GM12878 (cell line): Measurements from ENCODE around the gene HERPUD1. TPM values are rescaled to one million over a fixed set of nuclear protein-coding genes. Genes with fewer than 3 reads are reported as not detected.

Experiments used
- ATAC-seq: fragments of 200-7000 bp; cut with Tn5 transposase; 3 replicates; pipeline ENCODE4 v1.9.1; 2020; ENCODE audit warnings: mild to moderate bottlenecking, moderate library complexity
- BruUV-seq: library from RNA; stranded (reverse); fragments of 400-500 nt; replicated peaks from 2 replicates; lab custom pipeline; 2021; lab: Mats Ljungman, UMichigan
- CTCF ChIA-PET: fragments of 300-600 bp; sonication (Branson Sonifier 250); formaldehyde crosslinking; extraction: SDS; loops from one replicate; lab custom pipeline; 2021; ENCODE audit warnings: inconsistent platforms; lab: Yijun Ruan, JAX
- POLR2A ChIA-PET: fragments of 350-600 bp; formaldehyde crosslinking; extraction: SDS; loops from one replicate; lab custom pipeline; 2021; ENCODE audit warnings: inconsistent platforms; lab: Charles Lee
- RAD21 ChIA-PET: fragments of 300-600 bp; sonication (Branson Sonifier 250); formaldehyde crosslinking; loops from one replicate; lab custom pipeline; 2023; ENCODE audit warnings: antibody characterized with exemption; ENCODE audit not compliant: unreplicated experiment; lab: Charles Lee
- SMC1A ChIA-PET: fragments of 300-600 bp; sonication (Branson Sonifier 250); formaldehyde crosslinking; loops from one replicate; lab custom pipeline; 2023; ENCODE audit not compliant: unreplicated experiment, uncharacterized antibody; lab: Charles Lee
- DNase-seq: peaks from one replicate; pipeline ENCODE4 v3.0.0-alpha.2; 2011; ENCODE audit warnings: low read depth, low spot score
- FAIRE-seq: peaks from 3 replicates; lab custom pipeline; 2011; peaks lifted over from hg19 to GRCh38; lab: Jason Lieb, UNC
- H2AFZ ChIP-seq: 2 replicates; pipeline ENCODE4 v1.6.0; 2011; ENCODE audit warnings: low read depth, low read length, control low read depth; ENCODE audit not compliant: control insufficient read depth
- H3K27ac ChIP-seq: 2 replicates; pipeline ENCODE4 v1.5.1; 2011; ENCODE audit warnings: control low read depth; ENCODE audit not compliant: control insufficient read depth, insufficient read depth
- H3K27me3 ChIP-seq, 2 experiments: replicated peaks in 1 of 2; 2 replicates each; pipeline versions ENCODE4 v1.6.0 to v1.6.1; 2011; ENCODE audit warnings: low read length in 1 of 2; ENCODE audit not compliant: control insufficient read depth in 2 of 2, insufficient read depth in 2 of 2
- H3K36me3 ChIP-seq, 2 experiments: 2 replicates each; pipeline ENCODE4 v1.5.1; 2011; ENCODE audit warnings: low read length in 1 of 2; ENCODE audit not compliant: control insufficient read depth in 2 of 2, insufficient read depth in 2 of 2
- H3K4me1 ChIP-seq: 2 replicates; pipeline ENCODE4 v1.6.1; 2011; ENCODE audit warnings: mild to moderate bottlenecking, low read length, moderate library complexity, mixed read lengths; ENCODE audit not compliant: control insufficient read depth, insufficient read depth
- H3K4me2 ChIP-seq: 2 replicates; pipeline ENCODE4 v1.6.0; 2011; ENCODE audit warnings: control low read depth; ENCODE audit not compliant: control insufficient read depth, insufficient read depth
- H3K4me3 ChIP-seq: fragments of 200-600 bp; sonication (generic); 2 replicates; pipeline ENCODE4 v1.5.1; 2016
- H3K79me2 ChIP-seq: 2 replicates; pipeline ENCODE4 v1.6.0; 2011; ENCODE audit warnings: low read length; ENCODE audit not compliant: control insufficient read depth, insufficient read depth
- H3K9ac ChIP-seq: 2 replicates; pipeline ENCODE4 v1.8.0; 2011; ENCODE audit warnings: low read length, control low read depth, mixed read lengths; ENCODE audit not compliant: control insufficient read depth, insufficient read depth
- H3K9me3 ChIP-seq: replicated peaks from 3 replicates; pipeline ENCODE4 v1.5.1; 2011; ENCODE audit warnings: mild to moderate bottlenecking, low read length; ENCODE audit not compliant: control insufficient read depth, insufficient read depth
- H4K20me1 ChIP-seq: 2 replicates; pipeline ENCODE4 v1.6.0; 2011; ENCODE audit not compliant: control insufficient read depth, insufficient read depth
- BCLAF1 ChIP-seq: fragments of 450-650 bp; IDR thresholded peaks from 2 replicates; pipeline ENCODE4 v1.6.1; 2017; ENCODE audit warnings: antibody characterized with exemption, mild to moderate bottlenecking, moderate library complexity
- CBFB ChIP-seq: IDR thresholded peaks from 2 replicates; pipeline ENCODE4 v1.6.1; 2016; ENCODE audit warnings: antibody characterized with exemption, low read depth
- CHD2 ChIP-seq: IDR thresholded peaks from 2 replicates; pipeline ENCODE4 v1.6.1; 2011; ENCODE audit warnings: low read depth, low read length, improper control_type of control experiment, borderline replicate concordance
- ELK1 ChIP-seq: IDR thresholded peaks from 2 replicates; pipeline ENCODE4 v1.6.1; 2012; ENCODE audit warnings: low read depth, low read length, improper control_type of control experiment
- HDAC6 ChIP-seq: fragments of 200-600 bp; sonication (generic); IDR thresholded peaks from one replicate; pipeline ENCODE4 v1.8.0; 2017; ENCODE audit warnings: antibody characterized with exemption; ENCODE audit not compliant: unreplicated experiment
- PAX5 ChIP-seq: IDR thresholded peaks from 2 replicates; pipeline ENCODE4 v1.6.1; 2011; ENCODE audit warnings: low read depth, low read length, borderline replicate concordance
- POU2F2 ChIP-seq: IDR thresholded peaks from 3 replicates; pipeline ENCODE4 v1.6.1; 2011; ENCODE audit warnings: low read depth, mild to moderate bottlenecking, low read length, borderline replicate concordance
- PRDM15 ChIP-seq: fragments of 450-650 bp; formaldehyde crosslinking; IDR thresholded peaks from 2 replicates; pipeline ENCODE4 v1.4.0; 2020; ENCODE audit warnings: mild to moderate bottlenecking, moderate library complexity
- RUNX3 ChIP-seq: IDR thresholded peaks from 2 replicates; pipeline ENCODE4 v1.6.1; 2012; ENCODE audit warnings: low read length, inconsistent platforms
- SIX5 ChIP-seq: IDR thresholded peaks from 2 replicates; pipeline ENCODE4 v1.6.1; 2011; ENCODE audit warnings: mild to moderate bottlenecking, low read depth, low read length, moderate library complexity; ENCODE audit not compliant: severe bottlenecking
- SPI1 ChIP-seq: IDR thresholded peaks from 2 replicates; pipeline ENCODE4 v1.6.1; 2011; ENCODE audit warnings: low read depth, mild to moderate bottlenecking, low read length, moderate library complexity, borderline replicate concordance; ENCODE audit not compliant: insufficient read depth
- TARDBP ChIP-seq: IDR thresholded peaks from 2 replicates; pipeline ENCODE4 v1.6.1; 2016; ENCODE audit warnings: borderline replicate concordance
- WGBS: methylation state at CpG from one replicate; pipeline ENCODE4 v1.1.6; 2016; ENCODE audit warnings: low lambda C conversion rate; ENCODE audit not compliant: insufficient replicate concordance, insufficient coverage; ENCODE audit errors: missing lambda C conversion rate; 5-methylcytosine and 5-hydroxymethylcytosine counted together
- in situ Hi-C: fragments of 300-500 bp; cut with MboI; formaldehyde crosslinking; loops from 9 replicates; pipeline ENCODE4 v1.14.3; 2018; ENCODE audit warnings: mixed read lengths
- intact Hi-C: fragments of 100-400 bp; cut with micrococcal nuclease; formaldehyde crosslinking; loops from one replicate; pipeline ENCODE4 v1.14.2; 2022; ENCODE audit not compliant: unreplicated experiment
- polyA plus RNA-seq, 11 experiments: library from polyadenylated mRNA; depleted of rRNA in 4 of 11; unstranded in 6 of 11; stranded (reverse) in 5 of 11; fragments of >200 nt; fragmentation: Nextera tagmentation in 4 of 11; fragmentation: Illumina TruSeq in 1 of 11; extraction: Ambion mirVana in 4 of 11; extraction: Trizol in 1 of 11; gene quantifications; 1 replicate in 1 of 11; 2 replicates in 10 of 11; pipeline versions ENCODE4 v1.2.1 to v1.2.3, GENCODE V29; 2011 to 2016; ENCODE audit warnings: inconsistent platforms in 2 of 11, missing spikeins in 2 of 11, low read depth in 1 of 11
- total RNA-seq, 4 experiments: library from RNA; depleted of rRNA in 3 of 4; stranded (reverse); fragments of >200 nt in 3 of 4; fragmentation: Illumina TruSeq in 1 of 4; extraction: Trizol in 1 of 4; gene quantifications; 2 replicates each; pipeline versions ENCODE4 v1.2.1 to v1.2.3, GENCODE V29; 2013 to 2021
- TF ChIP-seq, protein P1 (sequence below): fragments of 450-650 bp; IDR thresholded peaks from 2 replicates; pipeline ENCODE4 v1.6.1; 2016; ENCODE audit warnings: mild to moderate bottlenecking

The HERPUD1 gene
- total and polyA plus RNA-seq, 10 of the 15 experiments (the other 5 are each of a cell fraction or from before 2014, with no cell fraction given) = 32.6 to 212 (median 122) TPM

GRCh38 chr16:56941092-56941491 lies 9.2 kb downstream of the HERPUD1 start:
- 0 out of 2 replicates have a peak overlapping the region, but pooled peaks have one; percentile 4 for H3K9ac ChIP-seq
- ChIA-PET SMC1A (interaction anchor here (0.5 to 4.4 kb wide), 14 partner anchors 8 to 80 kb away, joined by 3 to 40 read pairs (median 5); partner anchors contain the start of gene HERPUD1), CTCF (interaction anchor here (0.7 to 2.5 kb wide), 15 partner anchors 9 to 148 kb away, joined by 3 to 25 read pairs (median 3); partner anchors contain the start of gene HERPUD1), RAD21 (interaction anchor here (0.6 to 3.3 kb wide), 15 partner anchors 8 to 105 kb away, joined by 3 to 20 read pairs (median 4); partner anchors contain the start of gene HERPUD1), POLR2A (interaction anchor here (1.4 to 21.1 kb wide), 7 partner anchors 9 to 101 kb away, joined by 3 to 306 read pairs (median 7); partner anchors contain the start of gene HERPUD1)
- 0% methylated on average over 2 of the region's 2 CpGs for WGBS
- peaks cover 16% of the 10 kb centered on the region for H3K79me2 ChIP-seq
- no peak overlapping the region for H3K4me3 ChIP-seq
- peak overlapping the region; percentile 26 for H3K4me2 ChIP-seq
- FAIRE-seq (peak; percentile 41), ATAC-seq (peak; percentile 4), DNase-seq (no peak)
- H3K4me1 ChIP-seq = peaks cover 65% of the 10 kb centered on the region
- H3K27ac ChIP-seq = no peak overlapping the region
- in situ Hi-C loops (no loop called here), intact Hi-C loops (no loop called here)
- peaks cover 13 to 56% of the 10 kb centered on the region in 2 experiments for H3K36me3 ChIP-seq
- H3K9me3 ChIP-seq = no peaks in the 10 kb centered on the region
- no peaks in the 10 kb centered on the region; the same call in 1 of the 2 replicates for H4K20me1 ChIP-seq
- H2AFZ ChIP-seq = no peak overlapping the region
- BruUV-seq = no TSS peak
- no peaks in the 10 kb centered on the region for H3K27me3 ChIP-seq
- TF ChIP-seq, protein P1, sequence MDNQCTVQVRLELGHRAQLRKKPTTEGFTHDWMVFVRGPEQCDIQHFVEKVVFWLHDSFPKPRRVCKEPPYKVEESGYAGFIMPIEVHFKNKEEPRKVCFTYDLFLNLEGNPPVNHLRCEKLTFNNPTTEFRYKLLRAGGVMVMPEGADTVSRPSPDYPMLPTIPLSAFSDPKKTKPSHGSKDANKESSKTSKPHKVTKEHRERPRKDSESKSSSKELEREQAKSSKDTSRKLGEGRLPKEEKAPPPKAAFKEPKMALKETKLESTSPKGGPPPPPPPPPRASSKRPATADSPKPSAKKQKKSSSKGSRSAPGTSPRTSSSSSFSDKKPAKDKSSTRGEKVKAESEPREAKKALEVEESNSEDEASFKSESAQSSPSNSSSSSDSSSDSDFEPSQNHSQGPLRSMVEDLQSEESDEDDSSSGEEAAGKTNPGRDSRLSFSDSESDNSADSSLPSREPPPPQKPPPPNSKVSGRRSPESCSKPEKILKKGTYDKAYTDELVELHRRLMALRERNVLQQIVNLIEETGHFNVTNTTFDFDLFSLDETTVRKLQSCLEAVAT = 0 out of 2 replicates have a peak, but pooled peaks have one; percentile 14
- peak; percentile 37; the same call in 1 of the 2 replicates for TF ChIP-seq PAX5
- no peak for TF ChIP-seq ELK1
- TF ChIP-seq POU2F2 = 0 out of 3 replicates have a peak, but pooled peaks have one; percentile 49
- 0 out of 2 replicates have a peak, but pooled peaks have one; percentile 19 for TF ChIP-seq RUNX3
- TF ChIP-seq CHD2 = 0 out of 2 replicates have a peak, but pooled peaks have one; percentile 33
- peak; percentile 39; the same call in 1 of the 2 replicates for TF ChIP-seq SPI1
- 0 out of 2 replicates have a peak, but pooled peaks have one; percentile 37 for TF ChIP-seq BCLAF1
- TF ChIP-seq HDAC6 = peak; percentile 30
- TF ChIP-seq CBFB = peak; percentile 17; the same call in 1 of the 2 replicates
- TF ChIP-seq SIX5 = no peak
- TF ChIP-seq TARDBP = no peak
- no peak for TF ChIP-seq PRDM15 (CRISPR knock-in tag)
